Neural progenitor cell (in vitro differentiated cells): ENCODE measurements around the gene FPR2. TPM values are rescaled to one million over a fixed set of nuclear protein-coding genes. Genes with fewer than 3 reads are reported as not detected.

ENCODE experiments used
- DNase-seq: peaks from one replicate; pipeline ENCODE4 v3.0.0-alpha.2; 2016; ENCODE audit warnings: low spot score
- H2AFZ ChIP-seq: fragments of 200-600 bp; sonication (generic); replicated peaks from 2 replicates; pipeline ENCODE4 v1.6.1; 2016; ENCODE audit warnings: antibody characterized with exemption
- H3F3A ChIP-seq: fragments of 200-600 bp; sonication (generic); 2 replicates; pipeline ENCODE4 v1.6.1; 2016; ENCODE audit warnings: antibody characterized with exemption, low read depth
- H3K27ac ChIP-seq: fragments of 200-600 bp; sonication (generic); 2 replicates; pipeline ENCODE4 v1.5.1; 2016; ENCODE audit warnings: mild to moderate bottlenecking
- H3K27me3 ChIP-seq: fragments of 200-600 bp; sonication (generic); 2 replicates; pipeline ENCODE4 v1.6.1; 2016; ENCODE audit warnings: mild to moderate bottlenecking, moderate library complexity
- H3K36me3 ChIP-seq: fragments of 200-600 bp; sonication (generic); 2 replicates; pipeline ENCODE4 v1.5.1; 2016
- H3K4me1 ChIP-seq: fragments of 200-600 bp; sonication (generic); 2 replicates; pipeline ENCODE4 v1.6.1; 2016; ENCODE audit warnings: mixed run types
- H3K4me2 ChIP-seq: fragments of 200-600 bp; sonication (generic); 2 replicates; pipeline ENCODE4 v1.6.1; 2016
- H3K4me3 ChIP-seq: fragments of 200-600 bp; sonication (generic); 2 replicates; pipeline ENCODE4 v1.5.1; 2016
- H3K79me2 ChIP-seq: fragments of 200-600 bp; sonication (generic); 2 replicates; pipeline ENCODE4 v1.6.1; 2016; ENCODE audit warnings: low read depth
- H3K9ac ChIP-seq: fragments of 200-600 bp; sonication (generic); 2 replicates; pipeline ENCODE4 v1.6.1; 2016
- H3K9me3 ChIP-seq: fragments of 200-600 bp; sonication (generic); 2 replicates; pipeline ENCODE4 v1.5.1; 2016; ENCODE audit warnings: low read depth
- H4K20me1 ChIP-seq: fragments of 200-600 bp; sonication (generic); 2 replicates; pipeline ENCODE4 v1.6.1; 2016; ENCODE audit warnings: low read depth
- H3K27ac Mint-ChIP-seq: 3 replicates; pipeline ENCODE4 v1.8.0; 2021; ENCODE audit warnings: mixed read lengths
- H3K27me3 Mint-ChIP-seq: 2 replicates; pipeline ENCODE4 v1.8.0; 2022; ENCODE audit warnings: low read depth, mild to moderate bottlenecking, inconsistent platforms, moderate library complexity, mixed read lengths; ENCODE audit not compliant: insufficient read depth
- H3K36me3 Mint-ChIP-seq: 3 replicates; pipeline ENCODE4 v1.8.0; 2021; ENCODE audit warnings: mixed read lengths
- H3K4me1 Mint-ChIP-seq: 3 replicates; pipeline ENCODE4 v1.8.0; 2021; ENCODE audit warnings: mixed read lengths
- H3K4me3 Mint-ChIP-seq: 3 replicates; pipeline ENCODE4 v1.8.0; 2021; ENCODE audit warnings: mild to moderate bottlenecking, moderate library complexity, mixed read lengths
- H3K9me3 Mint-ChIP-seq: 3 replicates; pipeline ENCODE4 v1.8.0; 2020; ENCODE audit warnings: mixed read lengths
- EZH2 ChIP-seq: fragments of 200-600 bp; sonication (generic); IDR thresholded peaks from 2 replicates; pipeline ENCODE4 v1.6.1; 2017; ENCODE audit warnings: antibody characterized with exemption, mild to moderate bottlenecking, moderate library complexity
- EZH2phosphoT487 ChIP-seq: fragments of 200-600 bp; sonication (generic); IDR thresholded peaks from 2 replicates; pipeline ENCODE4 v1.6.1; 2017; ENCODE audit warnings: antibody characterized with exemption
- total RNA-seq: library from RNA; depleted of rRNA; stranded (reverse); fragments of >200 nt; gene quantifications from 2 replicates; pipeline ENCODE4 v1.2.3, GENCODE V29; 2015; ENCODE audit warnings: low replicate concordance
- TF ChIP-seq, protein P1 (sequence below): fragments of 200-600 bp; sonication (generic); IDR thresholded peaks from 2 replicates; pipeline ENCODE4 v1.5.1; 2017; ENCODE audit warnings: antibody characterized with exemption, mild to moderate bottlenecking

FPR2 gene
- total RNA-seq, 1 donor from 2014 or later = not detected

DNA sequence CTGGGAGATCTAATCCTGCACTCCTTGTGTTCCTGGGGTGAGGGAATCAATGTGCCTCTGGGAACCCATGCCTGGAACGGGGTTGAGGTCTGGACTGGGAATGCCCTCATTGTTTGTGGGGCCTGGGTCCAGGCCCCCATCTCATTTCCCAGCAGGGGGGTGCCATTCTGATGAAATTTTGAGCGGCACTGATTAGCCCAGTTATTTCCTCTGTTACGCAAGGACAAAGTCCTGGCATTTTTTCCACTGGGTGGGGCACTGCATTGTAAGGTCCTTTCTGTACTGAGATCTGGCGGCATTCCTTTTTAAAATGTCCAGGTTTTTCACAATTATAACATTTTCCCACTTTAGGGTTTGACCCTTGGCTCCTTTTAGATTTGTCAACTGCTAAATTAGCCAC, 48.8 kb downstream of the FPR2 start:
- no peaks in the 10 kb centered on the region for H3K79me2 ChIP-seq
- no peak overlapping the region for H2AFZ ChIP-seq
- no peak overlapping the region for H3K27ac ChIP-seq
- no peak overlapping the region for H3K4me3 ChIP-seq
- peaks cover 3% of the 10 kb centered on the region for H3K36me3 Mint-ChIP-seq
- H3K9me3 ChIP-seq = peaks cover 7% of the 10 kb centered on the region
- no peak overlapping the region for H3K27ac Mint-ChIP-seq
- H3K4me3 Mint-ChIP-seq = no peak overlapping the region
- H3K27me3 Mint-ChIP-seq = peaks cover 3% of the 10 kb centered on the region
- H3K36me3 ChIP-seq = no peaks in the 10 kb centered on the region
- peaks cover 29% of the 10 kb centered on the region for H3K9me3 Mint-ChIP-seq
- no peak for TF ChIP-seq EZH2
- TF ChIP-seq EZH2phosphoT487 = no peak
- TF ChIP-seq, protein P1, sequence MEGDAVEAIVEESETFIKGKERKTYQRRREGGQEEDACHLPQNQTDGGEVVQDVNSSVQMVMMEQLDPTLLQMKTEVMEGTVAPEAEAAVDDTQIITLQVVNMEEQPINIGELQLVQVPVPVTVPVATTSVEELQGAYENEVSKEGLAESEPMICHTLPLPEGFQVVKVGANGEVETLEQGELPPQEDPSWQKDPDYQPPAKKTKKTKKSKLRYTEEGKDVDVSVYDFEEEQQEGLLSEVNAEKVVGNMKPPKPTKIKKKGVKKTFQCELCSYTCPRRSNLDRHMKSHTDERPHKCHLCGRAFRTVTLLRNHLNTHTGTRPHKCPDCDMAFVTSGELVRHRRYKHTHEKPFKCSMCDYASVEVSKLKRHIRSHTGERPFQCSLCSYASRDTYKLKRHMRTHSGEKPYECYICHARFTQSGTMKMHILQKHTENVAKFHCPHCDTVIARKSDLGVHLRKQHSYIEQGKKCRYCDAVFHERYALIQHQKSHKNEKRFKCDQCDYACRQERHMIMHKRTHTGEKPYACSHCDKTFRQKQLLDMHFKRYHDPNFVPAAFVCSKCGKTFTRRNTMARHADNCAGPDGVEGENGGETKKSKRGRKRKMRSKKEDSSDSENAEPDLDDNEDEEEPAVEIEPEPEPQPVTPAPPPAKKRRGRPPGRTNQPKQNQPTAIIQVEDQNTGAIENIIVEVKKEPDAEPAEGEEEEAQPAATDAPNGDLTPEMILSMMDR = no peak
- no peak overlapping the region for H3K9ac ChIP-seq
- H4K20me1 ChIP-seq = no peaks in the 10 kb centered on the region
- no peaks in the 10 kb centered on the region for H3F3A ChIP-seq
- H3K4me1 ChIP-seq = no peaks in the 10 kb centered on the region
- H3K4me2 ChIP-seq = no peak overlapping the region
- no peak for DNase-seq
- H3K4me1 Mint-ChIP-seq = peaks cover 21% of the 10 kb centered on the region
- no peaks in the 10 kb centered on the region for H3K27me3 ChIP-seq

DNA sequence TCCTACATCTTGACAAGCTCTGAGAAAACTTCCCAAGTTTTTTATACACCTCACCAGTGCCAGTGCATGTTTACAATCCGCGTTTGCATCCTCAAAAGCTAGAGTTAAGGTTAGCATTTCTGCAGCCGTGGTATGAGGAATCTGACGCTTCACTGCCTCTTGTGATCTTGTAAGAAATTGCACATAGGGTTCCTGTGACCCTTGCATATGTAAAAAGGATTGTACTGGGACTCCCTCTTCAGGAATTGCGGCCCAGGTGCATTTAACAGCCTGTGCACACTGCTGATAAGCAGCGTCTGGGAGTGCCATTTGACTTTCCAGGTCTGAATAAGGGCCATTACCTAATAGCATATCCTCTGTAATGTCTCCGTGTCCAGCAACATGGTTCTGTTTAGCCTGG, 49.2 kb downstream of the FPR2 start:
- Mint-ChIP-seq H3K27ac (no peak overlapping the region), H3K27me3 (peaks cover 3% of the 10 kb centered on the region), H3K36me3 (peaks cover 3% of the 10 kb centered on the region), H3K4me1 (peaks cover 21% of the 10 kb centered on the region), H3K4me3 (no peak overlapping the region), H3K9me3 (peaks cover 26% of the 10 kb centered on the region)
- Histone ChIP-seq H3K36me3 (no peaks in the 10 kb centered on the region), H3F3A (no peaks in the 10 kb centered on the region), H3K79me2 (no peaks in the 10 kb centered on the region), H3K4me3 (no peak overlapping the region), H3K9me3 (peaks cover 7% of the 10 kb centered on the region), H3K4me1 (no peaks in the 10 kb centered on the region), H3K9ac (no peak overlapping the region), H4K20me1 (no peaks in the 10 kb centered on the region), H3K27ac (no peak overlapping the region), H3K4me2 (no peak overlapping the region), H3K27me3 (no peaks in the 10 kb centered on the region), H2AFZ (no peak overlapping the region)
- no peak for DNase-seq
- TF ChIP-seq, protein P1 = no peak
- no peak for TF ChIP-seq EZH2phosphoT487
- TF ChIP-seq EZH2 = no peak

DNA sequence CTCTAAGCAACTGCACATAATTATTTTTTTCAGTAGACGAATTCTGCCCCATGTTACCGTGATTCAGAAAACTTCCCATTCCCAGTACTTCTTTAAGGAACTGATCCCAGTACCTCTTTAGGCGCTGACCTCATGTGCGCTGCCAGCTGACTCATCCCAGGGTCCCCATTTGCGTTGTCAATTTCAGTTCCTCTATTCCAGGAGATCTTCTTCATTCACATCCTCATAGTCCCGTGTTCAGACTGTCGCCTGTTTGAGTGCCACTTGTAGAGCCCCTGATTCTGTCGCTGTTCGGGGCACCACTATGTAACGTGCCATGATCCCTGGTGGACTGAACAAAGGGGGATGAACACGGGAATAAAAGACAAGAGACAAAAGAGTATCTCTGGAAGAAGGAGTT, 50.4 kb downstream of the FPR2 start:
- no peaks in the 10 kb centered on the region for H3K79me2 ChIP-seq
- no peak for TF ChIP-seq EZH2
- no peak for TF ChIP-seq EZH2phosphoT487
- TF ChIP-seq, protein P1 = no peak
- H3K4me2 ChIP-seq = no peak overlapping the region
- no peaks in the 10 kb centered on the region for H4K20me1 ChIP-seq
- H3K9ac ChIP-seq = no peak overlapping the region
- peaks cover 17% of the 10 kb centered on the region for H3K4me1 Mint-ChIP-seq
- H3K36me3 Mint-ChIP-seq = no peaks in the 10 kb centered on the region
- no peak overlapping the region for H3K4me3 Mint-ChIP-seq
- DNase-seq = no peak
- no peaks in the 10 kb centered on the region for H3K27me3 ChIP-seq
- H3K9me3 ChIP-seq = peaks cover 7% of the 10 kb centered on the region
- H3K4me1 ChIP-seq = no peaks in the 10 kb centered on the region
- H3K27ac Mint-ChIP-seq = no peak overlapping the region
- H3K4me3 ChIP-seq = no peak overlapping the region
- H3F3A ChIP-seq = no peaks in the 10 kb centered on the region
- H3K27ac ChIP-seq = no peak overlapping the region
- peaks cover 22% of the 10 kb centered on the region for H3K9me3 Mint-ChIP-seq
- no peak overlapping the region for H2AFZ ChIP-seq
- H3K27me3 Mint-ChIP-seq = peaks cover 6% of the 10 kb centered on the region
- no peaks in the 10 kb centered on the region for H3K36me3 ChIP-seq
